ACC112 (cell line): ENCODE results near the gene PPM1L.

Source experiments
- H2AFZ ChIP-seq: fragments of 200-600 bp; sonication (generic); one replicate; pipeline ENCODE4 v1.6.0; 2017; ENCODE audit warnings: antibody characterized with exemption, low read length; ENCODE audit not compliant: unreplicated experiment
- H3K27ac ChIP-seq: fragments of 200-600 bp; sonication (generic); 2 replicates; pipeline ENCODE4 v1.5.1; 2014; ENCODE audit warnings: low read depth, mild to moderate bottlenecking, antibody characterized with exemption, low read length, moderate library complexity
- H3K27me3 ChIP-seq: fragments of 200-600 bp; sonication (generic); 2 replicates; pipeline ENCODE4 v1.6.1; 2014; ENCODE audit warnings: mild to moderate bottlenecking, antibody characterized with exemption, low read length, moderate library complexity, mixed read lengths; ENCODE audit not compliant: insufficient read depth
- H3K36me3 ChIP-seq: fragments of 200-600 bp; sonication (generic); 2 replicates; pipeline ENCODE4 v1.6.1; 2016; ENCODE audit warnings: mild to moderate bottlenecking, antibody characterized with exemption, low read length, moderate library complexity, mixed read lengths; ENCODE audit not compliant: insufficient read depth
- H3K4me1 ChIP-seq: fragments of 200-600 bp; sonication (generic); one replicate; pipeline ENCODE4 v1.6.1; 2016; ENCODE audit warnings: low read length, mixed read lengths; ENCODE audit not compliant: insufficient read depth, unreplicated experiment, control insufficient read depth
- H3K4me3 ChIP-seq: fragments of 200-600 bp; sonication (generic); 2 replicates; pipeline ENCODE4 v1.5.1; 2014; ENCODE audit warnings: mild to moderate bottlenecking, low read depth, low read length
- H3K79me2 ChIP-seq: fragments of 200-600 bp; sonication (generic); one replicate; pipeline ENCODE4 v1.6.0; 2016; ENCODE audit warnings: low read length; ENCODE audit not compliant: control insufficient read depth, unreplicated experiment, insufficient read depth

The PPM1L gene

DNA sequence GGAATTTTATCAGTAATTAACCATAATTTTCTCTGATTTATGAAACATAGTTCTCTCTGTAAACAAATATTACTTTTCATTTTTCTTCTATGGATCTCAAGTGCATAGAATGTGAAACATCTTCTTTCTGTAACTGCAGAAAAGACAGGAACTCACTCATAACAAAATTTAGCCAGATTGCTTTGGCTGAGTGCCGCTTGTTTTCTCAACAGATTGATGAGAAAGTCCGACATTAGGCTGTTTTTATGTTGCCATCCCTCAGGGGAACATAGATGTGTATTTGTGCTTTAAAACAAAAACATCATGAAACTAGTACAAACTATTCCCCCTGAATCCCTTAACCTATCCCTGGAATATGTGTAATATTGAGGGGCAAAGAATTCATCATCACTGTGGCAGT is 194.9 kb downstream of the PPM1L start:
- no peak overlapping the region for H3K4me3 ChIP-seq
- H3K27ac ChIP-seq = no peak overlapping the region
- peaks cover 9% of the 10 kb centered on the region; the same call in 1 of the 2 replicates for H3K27me3 ChIP-seq
- H2AFZ ChIP-seq = no peak overlapping the region
- H3K36me3 ChIP-seq = no peaks in the 10 kb centered on the region
- no peaks in the 10 kb centered on the region for H3K4me1 ChIP-seq
- H3K79me2 ChIP-seq = no peaks in the 10 kb centered on the region

DNA sequence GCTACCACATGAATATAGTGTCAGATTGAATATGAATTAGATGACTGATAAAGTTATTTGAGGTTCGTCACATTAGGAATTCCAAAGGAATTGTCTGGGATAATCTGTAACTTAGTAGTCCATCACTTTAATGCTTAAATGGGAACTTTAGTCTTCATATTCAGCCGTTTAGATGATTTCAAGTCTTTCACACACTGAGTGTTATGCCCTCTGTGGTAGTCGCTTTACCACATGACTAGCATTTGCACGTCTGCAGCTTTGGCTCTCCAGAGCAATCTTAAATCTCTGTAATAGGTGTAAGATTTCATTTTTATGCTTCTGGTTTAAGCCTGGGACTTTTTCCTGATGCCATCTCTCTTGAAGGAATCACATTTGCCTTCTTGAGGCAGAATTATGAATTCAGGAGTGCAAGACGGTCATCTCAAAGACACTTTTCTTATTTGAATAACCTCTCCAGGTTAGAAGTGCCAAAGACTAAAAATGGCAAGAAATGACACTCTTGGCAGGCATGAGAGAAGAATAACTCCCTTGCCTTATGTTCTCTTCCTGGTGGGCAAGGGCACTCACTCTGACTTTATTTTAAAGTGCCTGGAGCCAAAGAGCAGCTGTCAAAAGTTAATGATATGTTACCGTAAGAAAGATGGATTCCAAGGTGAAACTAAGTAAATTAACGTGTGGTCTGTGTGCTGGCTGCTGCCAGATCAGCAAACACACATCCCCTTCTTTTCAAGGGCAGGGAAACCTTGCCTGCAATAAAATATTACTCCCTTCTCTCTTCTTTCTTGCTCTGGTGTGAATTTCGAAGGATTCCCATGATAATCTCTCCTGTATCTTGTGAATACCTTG is 195.8 kb downstream of the PPM1L start:
- H3K36me3 ChIP-seq = no peaks in the 10 kb centered on the region
- H2AFZ ChIP-seq = no peak overlapping the region
- H3K4me3 ChIP-seq = no peak overlapping the region
- no peaks in the 10 kb centered on the region for H3K79me2 ChIP-seq
- peaks cover 14% of the 10 kb centered on the region; the same call in 1 of the 2 replicates for H3K27me3 ChIP-seq
- no peaks in the 10 kb centered on the region for H3K4me1 ChIP-seq
- no peak overlapping the region for H3K27ac ChIP-seq

DNA sequence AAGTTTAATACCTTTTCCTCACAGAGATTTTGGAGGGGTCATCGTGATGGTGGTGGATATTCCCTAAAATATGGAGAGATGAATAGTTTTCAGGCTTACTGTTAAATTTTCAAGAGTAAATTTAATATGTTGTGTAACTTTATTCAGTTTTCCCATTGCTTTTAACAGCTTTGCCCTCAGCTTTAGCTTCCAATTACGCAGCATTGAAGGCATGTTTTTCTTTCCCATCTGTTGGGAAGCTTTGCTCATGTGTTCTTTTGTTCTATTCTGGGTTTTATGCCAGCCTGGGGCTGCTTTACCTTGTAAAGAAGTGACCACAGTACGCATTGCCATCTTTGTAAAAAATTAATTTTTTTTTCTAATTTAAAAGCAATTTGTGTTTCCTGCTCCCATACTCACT is 197.7 kb downstream of the PPM1L start:
- Histone ChIP-seq H3K79me2 (no peaks in the 10 kb centered on the region), H3K27ac (no peak overlapping the region), H2AFZ (no peak overlapping the region), H3K4me1 (no peaks in the 10 kb centered on the region), H3K36me3 (no peaks in the 10 kb centered on the region), H3K27me3 (peaks cover 14% of the 10 kb centered on the region; the same call in 1 of the 2 replicates), H3K4me3 (no peak overlapping the region)

DNA sequence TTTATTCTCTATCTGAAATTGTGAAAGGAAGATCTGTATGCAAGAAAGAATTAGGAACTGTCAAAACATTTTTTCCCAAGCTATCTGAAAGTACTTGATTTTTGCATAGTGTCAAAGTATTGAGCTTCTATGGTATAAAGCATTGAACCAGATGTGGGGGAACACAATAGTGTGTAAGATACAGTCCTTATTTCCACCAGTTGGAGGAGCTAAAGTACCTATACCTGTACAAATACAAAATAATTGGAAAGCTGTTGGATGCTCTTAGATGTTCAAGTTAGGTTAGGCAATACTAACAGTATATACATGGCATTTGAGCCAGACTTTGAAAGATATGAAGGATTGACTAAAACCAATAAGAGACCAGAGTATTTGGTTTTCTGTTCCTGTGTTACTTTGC is 200.8 kb downstream of the PPM1L start:
- Histone ChIP-seq H3K79me2 (no peaks in the 10 kb centered on the region), H3K27me3 (peaks cover 6% of the 10 kb centered on the region; the same call in 1 of the 2 replicates), H3K4me1 (no peaks in the 10 kb centered on the region), H3K27ac (no peak overlapping the region), H2AFZ (no peak overlapping the region), H3K36me3 (no peaks in the 10 kb centered on the region), H3K4me3 (no peak overlapping the region)

DNA sequence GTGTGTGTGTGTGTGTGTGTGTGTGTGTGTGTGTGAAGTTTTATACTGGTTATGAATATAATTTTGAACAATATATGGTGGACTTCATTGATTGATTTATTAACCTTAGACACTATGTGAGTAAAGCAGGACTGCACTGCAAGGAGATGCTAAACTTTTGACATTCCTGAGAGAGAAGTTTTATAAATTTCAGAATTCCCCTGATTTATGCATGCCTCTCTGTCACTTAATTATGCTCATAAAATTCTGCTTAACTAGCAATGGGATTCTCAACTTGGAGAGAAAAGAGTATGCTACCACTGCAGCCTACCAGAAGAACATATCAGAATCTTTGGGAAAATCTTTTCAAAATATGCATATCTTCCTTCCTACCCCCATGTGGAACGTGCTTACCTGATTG is 204.5 kb downstream of the PPM1L start:
- Histone ChIP-seq H3K27me3 (peaks cover 8% of the 10 kb centered on the region; the same call in 1 of the 2 replicates), H3K4me3 (no peak overlapping the region), H3K4me1 (no peaks in the 10 kb centered on the region), H3K79me2 (no peaks in the 10 kb centered on the region), H2AFZ (no peak overlapping the region), H3K27ac (no peak overlapping the region), H3K36me3 (no peaks in the 10 kb centered on the region)

DNA sequence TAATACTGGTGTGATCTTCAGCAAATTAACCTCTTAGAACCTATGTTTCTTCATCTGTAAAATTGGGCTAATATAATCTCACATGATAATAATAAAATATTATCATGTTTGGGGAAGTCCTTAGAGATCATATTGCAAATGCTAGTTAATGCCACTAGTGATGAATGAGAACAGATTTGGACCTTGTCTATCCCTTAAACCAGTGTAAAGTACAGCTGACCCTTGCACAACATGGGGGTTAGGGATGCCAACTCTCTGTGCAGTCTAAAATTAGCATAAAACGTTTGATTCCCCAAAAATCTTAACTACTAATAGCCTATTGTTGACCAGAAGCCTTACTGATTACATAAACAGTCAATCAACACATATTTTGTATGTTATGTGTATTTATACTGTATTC is 207.9 kb downstream of the PPM1L start:
- Histone ChIP-seq H3K79me2 (no peaks in the 10 kb centered on the region), H3K4me3 (no peak overlapping the region), H2AFZ (no peak overlapping the region), H3K27me3 (0 out of 2 replicates have a peak, but pooled peaks cover 3% of the 10 kb centered on the region), H3K27ac (no peak overlapping the region), H3K36me3 (no peaks in the 10 kb centered on the region), H3K4me1 (no peaks in the 10 kb centered on the region)

DNA sequence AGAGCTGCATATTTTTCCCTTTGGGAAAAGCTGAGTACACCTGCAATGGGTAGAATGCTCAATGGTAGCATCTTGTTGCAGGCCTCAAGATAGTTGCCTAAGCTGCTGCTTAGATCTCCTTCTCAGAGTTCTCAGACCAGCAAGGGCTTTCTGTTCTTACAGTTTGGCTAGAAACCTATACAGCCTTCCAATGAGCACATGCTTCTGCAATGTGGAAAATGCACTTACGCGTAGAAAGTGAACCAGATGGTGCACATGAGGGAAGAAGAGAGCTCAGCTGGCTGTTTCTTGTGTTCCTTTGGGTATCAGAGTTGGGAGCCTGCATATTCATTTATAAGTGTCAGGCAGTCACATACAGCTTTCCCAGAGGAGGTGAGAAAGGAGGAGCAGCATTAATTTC is 212.7 kb downstream of the PPM1L start:
- H3K36me3 ChIP-seq = no peaks in the 10 kb centered on the region
- no peaks in the 10 kb centered on the region for H3K79me2 ChIP-seq
- no peaks in the 10 kb centered on the region for H3K4me1 ChIP-seq
- H3K4me3 ChIP-seq = no peak overlapping the region
- no peaks in the 10 kb centered on the region for H3K27me3 ChIP-seq
- no peak overlapping the region for H3K27ac ChIP-seq
- H2AFZ ChIP-seq = no peak overlapping the region

DNA sequence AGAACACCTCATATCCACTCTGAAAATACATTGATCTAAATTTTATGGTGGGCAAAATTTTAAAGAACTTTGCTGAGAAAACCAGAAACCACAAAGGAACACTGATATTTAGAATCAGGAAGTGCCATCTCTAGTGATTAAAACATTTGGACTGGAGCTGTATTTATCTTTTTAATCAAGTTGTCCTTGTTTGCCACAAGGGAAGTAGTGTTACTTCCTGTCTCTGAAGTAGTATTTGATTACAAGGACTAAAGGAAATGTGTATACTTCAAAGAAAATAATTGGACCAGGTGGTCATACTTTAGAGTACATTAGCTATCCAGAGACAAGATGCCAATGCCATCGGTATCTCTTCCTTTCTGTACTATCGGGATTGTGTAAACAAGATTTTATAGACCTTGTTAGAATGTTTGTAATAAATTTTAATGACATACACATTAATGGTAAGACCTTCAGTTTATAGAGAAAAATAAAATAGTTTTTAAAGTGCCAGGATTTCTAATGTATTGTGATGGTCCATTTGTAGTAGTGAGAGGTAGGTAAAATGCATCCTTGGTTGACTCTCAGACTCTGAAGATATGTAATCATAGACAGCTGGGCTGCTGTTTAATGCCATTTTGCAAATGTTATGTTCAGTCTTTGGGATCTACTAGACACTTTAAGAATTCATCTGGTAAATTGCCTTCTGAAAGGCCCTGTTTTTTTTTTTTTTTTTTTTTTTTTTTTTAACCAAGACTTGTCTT is 217.2 kb downstream of the PPM1L start:
- Histone ChIP-seq H3K27ac (no peak overlapping the region), H3K4me1 (no peaks in the 10 kb centered on the region), H3K27me3 (peaks cover 5% of the 10 kb centered on the region; the same call in 1 of the 2 replicates), H3K4me3 (no peak overlapping the region), H3K79me2 (no peaks in the 10 kb centered on the region), H2AFZ (no peak overlapping the region), H3K36me3 (no peaks in the 10 kb centered on the region)

DNA sequence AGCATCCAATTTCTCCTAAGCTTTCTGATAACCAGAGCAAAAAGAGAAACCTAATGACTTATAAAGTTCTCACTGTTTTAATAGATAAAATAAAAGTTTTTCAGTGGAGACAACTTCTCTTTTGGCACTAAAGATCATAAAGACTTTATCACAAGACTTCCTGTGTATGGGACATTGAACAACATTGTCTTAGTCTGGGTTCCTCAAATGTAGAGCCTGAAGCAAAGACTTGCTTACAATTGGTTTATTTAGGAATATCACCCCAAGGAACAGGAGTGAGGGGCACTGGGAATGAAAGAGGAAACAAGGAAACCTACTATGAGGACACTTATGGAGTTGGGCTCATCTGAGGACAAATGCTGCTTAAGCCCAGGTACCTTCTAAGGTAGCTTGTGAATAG is 221.7 kb downstream of the PPM1L start:
- H3K36me3 ChIP-seq = no peaks in the 10 kb centered on the region
- no peak overlapping the region for H3K27ac ChIP-seq
- H2AFZ ChIP-seq = no peak overlapping the region
- no peaks in the 10 kb centered on the region for H3K4me1 ChIP-seq
- H3K79me2 ChIP-seq = no peaks in the 10 kb centered on the region
- no peak overlapping the region for H3K4me3 ChIP-seq
- H3K27me3 ChIP-seq = peaks cover 6% of the 10 kb centered on the region; the same call in 1 of the 2 replicates

DNA sequence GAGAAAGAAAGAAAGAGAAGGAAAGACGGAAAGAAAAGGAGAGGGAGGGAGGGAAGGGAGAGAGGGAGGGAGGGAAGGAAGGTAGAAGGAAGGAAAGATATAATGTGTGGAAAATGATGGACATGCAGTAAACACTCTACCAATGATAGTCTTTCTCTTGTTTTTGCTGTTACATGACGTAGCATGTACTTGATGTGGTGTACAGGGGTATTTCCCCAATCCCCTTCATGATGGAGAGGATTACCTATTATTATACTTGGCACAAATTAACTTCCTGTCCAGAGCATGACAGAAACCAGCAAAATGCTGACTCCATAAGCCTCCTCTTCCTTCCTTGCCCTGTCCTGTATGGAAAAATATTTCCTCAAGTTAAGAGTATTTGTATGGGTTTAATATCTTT is 224.7 kb downstream of the PPM1L start:
- H3K27me3 ChIP-seq = peaks cover 6% of the 10 kb centered on the region; the same call in 1 of the 2 replicates
- H3K79me2 ChIP-seq = no peaks in the 10 kb centered on the region
- no peak overlapping the region for H3K27ac ChIP-seq
- H3K4me3 ChIP-seq = no peak overlapping the region
- no peaks in the 10 kb centered on the region for H3K4me1 ChIP-seq
- no peaks in the 10 kb centered on the region for H3K36me3 ChIP-seq
- H2AFZ ChIP-seq = no peak overlapping the region
